ENCODE data around the gene PELI1.

The PELI1 gene

DNA sequence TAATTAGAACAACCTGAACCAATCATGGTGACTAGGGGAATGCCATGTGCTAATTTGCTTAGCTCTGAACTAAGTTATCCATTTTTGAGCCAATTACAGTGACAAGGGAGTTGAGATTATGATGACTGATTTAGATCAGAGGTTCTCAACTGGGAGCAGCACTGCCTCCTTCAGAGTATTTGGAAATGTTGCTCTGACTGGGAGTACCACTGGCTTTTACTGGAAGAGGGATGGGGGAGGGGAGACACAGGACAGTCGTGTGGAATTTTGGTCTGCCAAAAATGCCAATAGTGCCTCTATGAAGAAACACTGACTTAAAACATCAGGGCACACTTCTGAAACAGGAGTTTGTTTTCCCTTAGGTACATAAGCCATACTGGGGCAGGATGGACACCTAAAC, 76.9 kb downstream of the PELI1 start:
- H3K4me1 Mint-ChIP-seq, result peaks cover 11% of the 10 kb centered on the region
- TF ChIP-seq, protein P1, sequence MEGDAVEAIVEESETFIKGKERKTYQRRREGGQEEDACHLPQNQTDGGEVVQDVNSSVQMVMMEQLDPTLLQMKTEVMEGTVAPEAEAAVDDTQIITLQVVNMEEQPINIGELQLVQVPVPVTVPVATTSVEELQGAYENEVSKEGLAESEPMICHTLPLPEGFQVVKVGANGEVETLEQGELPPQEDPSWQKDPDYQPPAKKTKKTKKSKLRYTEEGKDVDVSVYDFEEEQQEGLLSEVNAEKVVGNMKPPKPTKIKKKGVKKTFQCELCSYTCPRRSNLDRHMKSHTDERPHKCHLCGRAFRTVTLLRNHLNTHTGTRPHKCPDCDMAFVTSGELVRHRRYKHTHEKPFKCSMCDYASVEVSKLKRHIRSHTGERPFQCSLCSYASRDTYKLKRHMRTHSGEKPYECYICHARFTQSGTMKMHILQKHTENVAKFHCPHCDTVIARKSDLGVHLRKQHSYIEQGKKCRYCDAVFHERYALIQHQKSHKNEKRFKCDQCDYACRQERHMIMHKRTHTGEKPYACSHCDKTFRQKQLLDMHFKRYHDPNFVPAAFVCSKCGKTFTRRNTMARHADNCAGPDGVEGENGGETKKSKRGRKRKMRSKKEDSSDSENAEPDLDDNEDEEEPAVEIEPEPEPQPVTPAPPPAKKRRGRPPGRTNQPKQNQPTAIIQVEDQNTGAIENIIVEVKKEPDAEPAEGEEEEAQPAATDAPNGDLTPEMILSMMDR (IDR thresholded peaks at IDR 0.05; ENCODE audit: unreplicated experiment in 3 of 3), result no peak
- no peaks in the 10 kb centered on the region for H3K27me3 Mint-ChIP-seq (ENCODE audit: low read depth)
- no peaks in the 10 kb centered on the region for H3K9me3 Mint-ChIP-seq
- no peak overlapping the region for H3K27ac Mint-ChIP-seq
- no peak overlapping the region for H3K4me3 Mint-ChIP-seq
- no peaks in the 10 kb centered on the region for H3K36me3 Mint-ChIP-seq (ENCODE audit: low read depth)

DNA sequence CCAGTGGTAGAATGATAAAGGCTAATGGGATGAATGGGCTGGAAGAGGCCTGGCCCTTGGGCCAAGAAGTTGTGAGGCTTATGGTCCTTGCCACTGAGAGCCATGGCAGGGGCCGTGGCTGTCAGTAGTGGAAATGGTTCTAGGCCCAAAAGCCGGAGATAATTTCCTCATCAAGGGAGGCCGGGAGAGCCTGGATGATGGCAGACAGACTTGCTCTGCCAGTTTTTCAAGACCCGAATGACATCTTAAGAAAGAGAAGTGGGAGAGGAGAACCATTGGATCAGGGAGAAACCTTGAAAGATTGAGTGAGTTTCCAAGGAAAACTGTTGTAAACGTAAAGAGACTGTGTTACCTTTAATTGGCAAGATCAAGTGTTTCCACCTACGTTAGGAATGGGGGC, 78.7 kb downstream of the PELI1 start:
- no peaks in the 10 kb centered on the region for H3K36me3 Mint-ChIP-seq (ENCODE audit: low read depth)
- TF ChIP-seq, protein P1 (IDR thresholded peaks at IDR 0.05; ENCODE audit: unreplicated experiment in 3 of 3), result no peak
- H3K27ac Mint-ChIP-seq, result peak overlapping the region in 1 of 3 experiments; percentile 16
- H3K4me3 Mint-ChIP-seq, result no peak overlapping the region
- H3K9me3 Mint-ChIP-seq, result no peaks in the 10 kb centered on the region
- no peaks in the 10 kb centered on the region for H3K27me3 Mint-ChIP-seq (ENCODE audit: low read depth)
- H3K4me1 Mint-ChIP-seq, result peaks cover 11% of the 10 kb centered on the region

- Mint-ChIP-seq H3K4me1 (peaks cover 11% of the 10 kb centered on the region), H3K27me3 (ENCODE audit: low read depth) (no peaks in the 10 kb centered on the region), H3K4me3 (no peak overlapping the region), H3K27ac (peak overlapping the region in 2 of 3 experiments; percentile 32 to 71), H3K36me3 (ENCODE audit: low read depth) (no peaks in the 10 kb centered on the region), H3K9me3 (no peaks in the 10 kb centered on the region)
- TF ChIP-seq, protein P1 (IDR thresholded peaks at IDR 0.05; ENCODE audit: unreplicated experiment in 3 of 3), result no peak
Measured at GRCh38 chr2:64063924-64064331, 80.3 kb downstream of the PELI1 start.

DNA sequence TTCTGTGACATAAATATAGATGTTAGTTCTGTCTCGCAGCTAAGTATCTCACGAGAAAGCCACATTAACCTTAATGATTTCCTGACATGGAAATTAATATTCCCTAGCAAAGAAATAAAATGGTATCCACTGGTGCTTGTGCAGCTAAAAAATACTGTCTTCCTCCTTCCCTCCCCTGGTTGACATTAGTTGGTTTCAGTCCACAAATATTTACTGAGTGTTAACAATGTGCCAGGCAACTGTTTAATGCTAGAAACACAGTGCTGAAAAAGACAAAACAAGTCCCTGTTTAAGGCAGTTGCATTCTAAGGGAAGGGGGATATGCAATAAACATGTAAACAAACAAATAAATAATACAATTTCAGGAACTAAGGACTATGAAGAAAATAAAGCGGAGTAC, 80.8 kb downstream of the PELI1 start:
- Mint-ChIP-seq H3K4me3 (no peak overlapping the region), H3K9me3 (no peaks in the 10 kb centered on the region), H3K27me3 (ENCODE audit: low read depth) (no peaks in the 10 kb centered on the region), H3K27ac (peak overlapping the region in 1 of 3 experiments; percentile 71), H3K36me3 (ENCODE audit: low read depth) (no peaks in the 10 kb centered on the region), H3K4me1 (peaks cover 11% of the 10 kb centered on the region)
- TF ChIP-seq, protein P1 (IDR thresholded peaks at IDR 0.05; ENCODE audit: unreplicated experiment in 3 of 3), result no peak

GRCh38 chr2:64062840-64063239, 81.4 kb downstream of the PELI1 start:
- no peak overlapping the region for H3K27ac Mint-ChIP-seq
- H3K27me3 Mint-ChIP-seq (ENCODE audit: low read depth), result no peaks in the 10 kb centered on the region
- peaks cover 11% of the 10 kb centered on the region for H3K4me1 Mint-ChIP-seq
- no peaks in the 10 kb centered on the region for H3K36me3 Mint-ChIP-seq (ENCODE audit: low read depth)
- H3K9me3 Mint-ChIP-seq, result no peaks in the 10 kb centered on the region
- H3K4me3 Mint-ChIP-seq, result no peak overlapping the region
- TF ChIP-seq, protein P1 (IDR thresholded peaks at IDR 0.05; ENCODE audit: unreplicated experiment in 3 of 3), result no peak

GRCh38 chr2:64059270-64059669, 85.0 kb downstream of the PELI1 start:
- Mint-ChIP-seq H3K4me3 (no peak overlapping the region), H3K27ac (no peak overlapping the region), H3K27me3 (ENCODE audit: low read depth) (no peaks in the 10 kb centered on the region), H3K36me3 (ENCODE audit: low read depth) (no peaks in the 10 kb centered on the region), H3K9me3 (no peaks in the 10 kb centered on the region), H3K4me1 (peaks cover 5% of the 10 kb centered on the region)
- TF ChIP-seq, protein P1 (IDR thresholded peaks at IDR 0.05; ENCODE audit: unreplicated experiment in 3 of 3), result no peak
